CD14-positive monocyte (primary cell): ENCODE results near the gene ORMDL2. TPM values are rescaled to one million over a fixed set of nuclear protein-coding genes. Genes with fewer than 3 reads are reported as not detected.

ENCODE experiments used
- DNase-seq, 3 donors: peaks; one replicate each; pipeline ENCODE4 v3.0.0-alpha.2; 2011 to 2022
- H2AFZ ChIP-seq: 2 replicates; pipeline ENCODE4 v1.6.0; 2012; ENCODE audit warnings: mild to moderate bottlenecking, low read depth, low read length, inconsistent platforms; ENCODE audit not compliant: insufficient read depth, poor library complexity, severe bottlenecking
- H3K27ac ChIP-seq, 2 donors: 1 replicate in 1 of 2; 2 replicates in 1 of 2; pipeline ENCODE4 v1.5.1; 2012 to 2013; ENCODE audit warnings: low read length in 2 of 2, control low read depth in 1 of 2, inconsistent platforms in 1 of 2, low read depth in 1 of 2, mild to moderate bottlenecking in 1 of 2
- H3K27me3 ChIP-seq, 2 donors: one replicate each; pipeline versions ENCODE4 v1.6.0 to v1.6.1; 2011 to 2013; ENCODE audit warnings: low read length in 2 of 2; ENCODE audit not compliant: control insufficient read depth in 2 of 2, insufficient read depth in 2 of 2
- H3K36me3 ChIP-seq, 2 donors: replicated peaks in 1 of 2; 1 replicate in 1 of 2; 2 replicates in 1 of 2; pipeline versions ENCODE4 v1.5.1 to v1.6.1; 2012 to 2013; ENCODE audit warnings: low read length in 2 of 2, control low read depth in 1 of 2, inconsistent platforms in 1 of 2, mild to moderate bottlenecking in 1 of 2; ENCODE audit not compliant: insufficient read depth in 2 of 2, control insufficient read depth in 1 of 2
- H3K4me1 ChIP-seq, 2 donors: 1 replicate in 1 of 2; 2 replicates in 1 of 2; pipeline versions ENCODE4 v1.5.1 to v1.6.1; 2012 to 2013; ENCODE audit warnings: low read length in 2 of 2, control low read depth in 1 of 2, inconsistent platforms in 1 of 2, mild to moderate bottlenecking in 1 of 2, moderate library complexity in 1 of 2; ENCODE audit not compliant: insufficient read depth in 2 of 2, control insufficient read depth in 1 of 2
- H3K4me2 ChIP-seq: replicated peaks from 2 replicates; pipeline ENCODE3; 2012; ENCODE audit warnings: low read length, moderate library complexity, mild to moderate bottlenecking; ENCODE audit not compliant: poor library complexity, severe bottlenecking; ENCODE audit errors: extremely low read depth
- H3K4me3 ChIP-seq, 3 experiments: fragments of 200-600 bp in 1 of 3; sonication (generic) in 1 of 3; replicated peaks in 1 of 3; 1 replicate in 2 of 3; 2 replicates in 1 of 3; pipeline ENCODE4 v1.5.1; 2011 to 2013; ENCODE audit warnings: low read length in 3 of 3, mild to moderate bottlenecking in 3 of 3, control low read depth in 2 of 3, low read depth in 2 of 3, inconsistent platforms in 1 of 3, moderate library complexity in 1 of 3
- H3K79me2 ChIP-seq: 2 replicates; pipeline ENCODE4 v1.6.0; 2012; ENCODE audit warnings: mild to moderate bottlenecking, control low read depth, inconsistent platforms, low read length, moderate library complexity; ENCODE audit not compliant: insufficient read depth
- H3K9ac ChIP-seq: 2 replicates; pipeline ENCODE4 v1.6.0; 2017; ENCODE audit warnings: low read length, mild to moderate bottlenecking; ENCODE audit not compliant: insufficient read depth, poor library complexity, severe bottlenecking
- H3K9me3 ChIP-seq, 2 donors: replicated peaks in 1 of 2; 1 replicate in 1 of 2; 2 replicates in 1 of 2; pipeline versions ENCODE4 v1.5.1 to v1.6.1; 2012 to 2013; ENCODE audit warnings: low read length in 2 of 2, control low read depth in 1 of 2; ENCODE audit not compliant: control insufficient read depth in 1 of 2, insufficient read depth in 1 of 2
- H4K20me1 ChIP-seq: 2 replicates; pipeline ENCODE4 v1.6.0; 2012; ENCODE audit warnings: mild to moderate bottlenecking, low read length, control low read depth, moderate library complexity; ENCODE audit not compliant: insufficient read depth
- H3K27ac Mint-ChIP-seq, 7 donors: one replicate each; pipeline ENCODE4 v1.8.0; 2020; ENCODE audit warnings: mild to moderate bottlenecking in 7 of 7, mixed read lengths in 7 of 7, moderate library complexity in 6 of 7, inconsistent platforms in 2 of 7
- H3K27me3 Mint-ChIP-seq, 3 donors: one replicate each; pipeline ENCODE4 v1.8.0; 2021 to 2022; ENCODE audit warnings: low read depth in 3 of 3, mild to moderate bottlenecking in 3 of 3, mixed read lengths in 3 of 3, moderate library complexity in 3 of 3, inconsistent platforms in 1 of 3
- H3K36me3 Mint-ChIP-seq, 2 donors: one replicate each; pipeline ENCODE4 v1.8.0; 2020; ENCODE audit warnings: mixed read lengths in 2 of 2, inconsistent platforms in 1 of 2, mild to moderate bottlenecking in 1 of 2
- H3K4me1 Mint-ChIP-seq: one replicate; pipeline ENCODE4 v1.8.0; 2020; ENCODE audit warnings: mild to moderate bottlenecking, mixed read lengths
- H3K4me3 Mint-ChIP-seq, 2 donors: one replicate each; pipeline ENCODE4 v1.8.0; 2020; ENCODE audit warnings: mild to moderate bottlenecking in 2 of 2, mixed read lengths in 2 of 2, moderate library complexity in 1 of 2
- H3K9me3 Mint-ChIP-seq, 7 donors: one replicate each; pipeline ENCODE4 v1.8.0; 2020 to 2022; ENCODE audit warnings: mixed read lengths in 7 of 7, mild to moderate bottlenecking in 6 of 7, moderate library complexity in 6 of 7, inconsistent platforms in 2 of 7
- CTCF ChIP-seq: fragments of 200-600 bp; IDR thresholded peaks from one replicate; pipeline ENCODE4 v1.8.0; 2022; ENCODE audit warnings: antibody characterized with exemption, mild to moderate bottlenecking
- WGBS: methylation state at CpG from one replicate; pipeline ENCODE4 v1.1.5; 2013; ENCODE audit warnings: missing lambda C conversion rate; ENCODE audit not compliant: insufficient coverage; 5-methylcytosine and 5-hydroxymethylcytosine counted together
- intact Hi-C, 2 donors: fragments of 100-400 bp; cut with micrococcal nuclease; formaldehyde crosslinking; loops; one replicate each; pipeline versions ENCODE4 v1.15.0 to v1.15.1; 2023
- polyA plus RNA-seq, 3 donors: library from polyadenylated mRNA; depleted of rRNA in 1 of 3; unstranded in 2 of 3; stranded (reverse) in 1 of 3; fragments of 300-500 nt in 2 of 3; fragments of >200 nt in 1 of 3; fragmentation: Illumina TruSeq in 2 of 3; gene quantifications; 1 replicate in 2 of 3; 2 replicates in 1 of 3; pipeline ENCODE4 v1.2.3, GENCODE V29; 2012 to 2021

ORMDL2 gene
- polyA plus RNA-seq, 3 donors = 15.5 to 140 (median 137) TPM

GRCh38 chr12:55843431-55843830 lies 25.6 kb downstream of the ORMDL2 start:
- Histone ChIP-seq H3K4me1 (peaks cover 24% of the 10 kb centered on the region in 2 donors), H3K9me3 (no peaks in the 10 kb centered on the region), H3K4me2 (no peak overlapping the region), H4K20me1 (no peaks in the 10 kb centered on the region), H3K27ac (no peak overlapping the region), H3K27me3 (no peaks in the 10 kb centered on the region), H3K4me3 (no peak overlapping the region), H3K36me3 (no peaks in the 10 kb centered on the region), H2AFZ (no peak overlapping the region), H3K9ac (no peak overlapping the region), H3K79me2 (no peaks in the 10 kb centered on the region)
- intact Hi-C loops = no loop called here
- peak overlapping the region in 2 of 7 donors; percentile 8 to 48 for H3K27ac Mint-ChIP-seq
- peaks cover 2 to 5% (median 2%) of the 10 kb centered on the region in 3 donors for H3K27me3 Mint-ChIP-seq
- no peak for DNase-seq
- peaks cover 0 to 3% of the 10 kb centered on the region in 2 donors for H3K36me3 Mint-ChIP-seq
- 100% methylated on average over 2 of the region's 4 CpGs for WGBS
- H3K4me3 Mint-ChIP-seq = no peak overlapping the region
- peaks cover 0 to 2% (median 0%) of the 10 kb centered on the region in 7 donors for H3K9me3 Mint-ChIP-seq
- H3K4me1 Mint-ChIP-seq = peaks cover 43% of the 10 kb centered on the region
- no peak for TF ChIP-seq CTCF

DNA sequence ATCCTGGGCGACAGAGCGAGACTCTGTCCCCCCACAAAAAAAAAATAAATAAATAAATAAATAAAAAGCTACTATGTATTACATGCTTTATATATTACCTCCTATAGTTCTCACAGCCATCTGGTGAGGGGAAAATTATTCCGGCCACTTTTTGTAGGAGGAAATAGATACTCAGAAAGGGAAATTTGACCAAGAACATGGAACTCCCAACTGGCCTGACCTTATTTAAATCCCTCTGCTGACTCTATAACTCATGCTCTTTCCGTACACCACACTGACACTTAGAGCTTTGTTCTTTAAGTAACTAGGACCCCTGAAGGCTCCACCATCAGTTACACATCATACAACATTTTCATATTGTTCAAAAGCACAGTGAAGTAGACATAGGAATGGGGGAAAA lies 27.1 kb downstream of the ORMDL2 start:
- no peaks in the 10 kb centered on the region for H3K79me2 ChIP-seq

More for the DNA sequence above, 27.1 kb downstream of the ORMDL2 start:
- no peak for DNase-seq
- H3K4me1 ChIP-seq = peaks cover 30 to 33% of the 10 kb centered on the region in 2 donors
- H3K27ac ChIP-seq = no peak overlapping the region
- Mint-ChIP-seq H3K9me3 (peaks cover 0 to 2% (median 0%) of the 10 kb centered on the region in 7 donors), H3K4me3 (no peak overlapping the region), H3K36me3 (peaks cover 0 to 3% of the 10 kb centered on the region in 2 donors), H3K27ac (peak overlapping the region in 4 of 7 donors; percentile 12 to 79 (median 72)), H3K4me1 (peaks cover 53% of the 10 kb centered on the region), H3K27me3 (peaks cover 0 to 8% (median 4%) of the 10 kb centered on the region in 3 donors)
- H3K9me3 ChIP-seq = no peaks in the 10 kb centered on the region
- intact Hi-C loops = no loop called here
- TF ChIP-seq CTCF = no peak
- WGBS = no CpG with 5 or more reads among the region's 4 CpGs
- no peak overlapping the region for H3K4me2 ChIP-seq
- no peak overlapping the region for H3K9ac ChIP-seq
- no peaks in the 10 kb centered on the region for H3K27me3 ChIP-seq
- no peak overlapping the region for H3K4me3 ChIP-seq
- no peaks in the 10 kb centered on the region for H4K20me1 ChIP-seq
- no peak overlapping the region for H2AFZ ChIP-seq
- no peaks in the 10 kb centered on the region for H3K36me3 ChIP-seq
